GM19023 (cell line): ENCODE results near the gene CCL16.

Experiments
- ATAC-seq: cut with Tn5 transposase; IDR thresholded peaks from one replicate; pipeline ENCODE4 v1.9.1; 2021; ENCODE audit warnings: mild to moderate bottlenecking, moderate library complexity; ENCODE audit not compliant: unreplicated experiment

Gene CCL16

DNA sequence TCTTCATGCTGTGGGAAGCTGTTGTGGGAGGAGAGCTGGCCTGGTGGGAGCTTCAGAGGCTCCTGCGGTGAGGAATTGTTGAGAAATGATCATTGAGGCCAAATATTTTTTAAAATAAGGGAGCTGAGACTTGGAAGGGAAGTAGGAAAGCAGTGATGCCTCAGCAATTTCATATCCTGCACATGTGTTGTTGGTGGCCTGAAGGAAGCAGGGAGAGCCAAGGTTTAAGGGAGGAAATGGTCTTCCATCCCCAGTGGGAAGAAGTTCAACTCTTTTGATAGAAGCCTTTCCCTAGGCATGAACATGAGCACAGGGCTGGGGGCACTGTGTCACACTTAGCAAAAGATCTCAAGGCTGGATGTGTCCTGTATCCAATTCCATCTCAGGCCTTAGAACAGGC lies 5.3 kb upstream of the CCL16 start, which contains the start of gene CCL14:
CCL14 (minus strand) TSS at position 87 of the 400 bp plus-strand sequence; CDS start at position 7, 80 bp downstream.
- ATAC-seq: no peak

- ATAC-seq: no peak
These were observed 2.8 kb upstream of the CCL16 start for GRCh38 chr17:35984140-35984539.

DNA sequence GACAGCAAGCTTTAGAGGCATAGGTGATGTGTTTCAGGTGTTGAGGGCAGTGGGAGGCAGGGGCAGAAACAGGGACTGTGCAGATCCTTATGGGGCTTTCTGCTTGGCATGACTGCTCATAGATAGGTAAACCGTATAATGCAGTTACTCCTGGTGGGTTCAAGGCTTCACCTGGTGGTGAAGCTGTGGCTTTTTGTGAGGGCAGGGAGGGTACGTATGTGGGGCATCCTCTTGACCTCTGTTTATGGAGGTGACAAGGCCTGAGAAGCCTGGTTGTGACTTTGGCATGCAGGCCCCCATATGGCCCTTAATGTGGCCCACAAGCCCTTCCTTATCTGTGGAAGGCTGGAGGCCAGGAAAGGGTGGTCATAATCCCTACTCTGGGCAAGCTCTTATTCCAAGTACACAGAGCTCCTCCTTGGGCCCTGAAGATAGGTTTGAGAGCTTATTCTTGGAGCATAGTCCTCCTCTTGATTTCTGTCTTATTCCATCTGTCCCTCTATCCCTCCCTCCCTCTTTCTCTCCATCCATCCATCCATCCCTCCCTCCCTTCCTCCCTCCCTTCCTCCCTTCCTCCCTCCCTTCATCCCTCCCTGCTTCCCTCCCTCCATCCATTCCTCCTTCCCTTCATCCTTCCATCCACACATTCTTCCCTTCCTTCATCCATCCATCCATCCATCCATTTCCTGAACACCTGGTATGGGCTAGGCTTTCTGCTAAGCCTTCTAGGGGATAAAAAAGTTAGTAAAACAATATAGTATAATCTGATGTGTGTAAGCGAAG lies 1.3 kb upstream of the CCL16 start:
- no peak for ATAC-seq

DNA sequence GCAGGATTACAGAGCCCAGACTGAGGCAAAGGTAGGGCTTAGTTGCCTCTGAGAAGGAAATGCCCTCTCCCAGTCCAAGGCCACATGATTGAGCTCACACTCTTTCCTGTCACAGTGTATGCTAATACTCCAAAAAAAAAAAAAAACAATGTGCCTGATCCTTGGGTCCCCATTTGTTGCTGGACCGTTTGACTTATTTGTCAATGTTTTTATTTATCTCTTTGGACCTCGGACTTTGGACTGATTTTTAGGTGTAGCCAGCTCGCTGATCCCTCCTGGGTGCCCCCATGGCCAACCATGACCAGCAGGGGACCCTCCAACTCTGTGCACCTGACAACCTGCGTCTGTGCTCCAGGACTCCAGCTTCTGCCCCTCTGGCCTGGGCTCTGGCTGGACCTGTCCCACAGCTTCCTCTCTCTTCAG lies 622 bp upstream of the CCL16 start:
- no peak for ATAC-seq

- no peak for ATAC-seq
These were observed 3.0 kb downstream of the CCL16 start for GRCh38 chr17:35978346-35978745.

DNA sequence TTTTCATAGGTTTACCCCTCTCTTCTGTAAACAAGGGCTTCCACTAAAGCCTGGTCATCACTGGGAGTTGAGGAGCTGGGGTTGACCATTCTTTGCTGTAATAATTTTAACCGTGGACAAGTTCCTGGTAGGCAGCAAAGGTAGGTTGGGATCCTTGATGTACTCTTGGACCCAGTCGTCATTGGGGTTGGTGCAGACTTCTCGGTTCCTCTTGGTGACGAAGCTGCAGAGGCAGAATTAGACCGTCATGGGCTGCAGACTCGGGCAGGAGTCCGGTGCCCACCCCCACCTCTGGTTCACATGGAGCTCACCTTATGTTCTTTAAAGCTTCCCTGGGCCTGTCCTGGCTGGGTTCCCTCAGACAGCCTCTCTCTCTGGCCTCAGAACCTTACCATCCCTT lies 3.8 kb downstream of the CCL16 start:
- no peak for ATAC-seq

DNA sequence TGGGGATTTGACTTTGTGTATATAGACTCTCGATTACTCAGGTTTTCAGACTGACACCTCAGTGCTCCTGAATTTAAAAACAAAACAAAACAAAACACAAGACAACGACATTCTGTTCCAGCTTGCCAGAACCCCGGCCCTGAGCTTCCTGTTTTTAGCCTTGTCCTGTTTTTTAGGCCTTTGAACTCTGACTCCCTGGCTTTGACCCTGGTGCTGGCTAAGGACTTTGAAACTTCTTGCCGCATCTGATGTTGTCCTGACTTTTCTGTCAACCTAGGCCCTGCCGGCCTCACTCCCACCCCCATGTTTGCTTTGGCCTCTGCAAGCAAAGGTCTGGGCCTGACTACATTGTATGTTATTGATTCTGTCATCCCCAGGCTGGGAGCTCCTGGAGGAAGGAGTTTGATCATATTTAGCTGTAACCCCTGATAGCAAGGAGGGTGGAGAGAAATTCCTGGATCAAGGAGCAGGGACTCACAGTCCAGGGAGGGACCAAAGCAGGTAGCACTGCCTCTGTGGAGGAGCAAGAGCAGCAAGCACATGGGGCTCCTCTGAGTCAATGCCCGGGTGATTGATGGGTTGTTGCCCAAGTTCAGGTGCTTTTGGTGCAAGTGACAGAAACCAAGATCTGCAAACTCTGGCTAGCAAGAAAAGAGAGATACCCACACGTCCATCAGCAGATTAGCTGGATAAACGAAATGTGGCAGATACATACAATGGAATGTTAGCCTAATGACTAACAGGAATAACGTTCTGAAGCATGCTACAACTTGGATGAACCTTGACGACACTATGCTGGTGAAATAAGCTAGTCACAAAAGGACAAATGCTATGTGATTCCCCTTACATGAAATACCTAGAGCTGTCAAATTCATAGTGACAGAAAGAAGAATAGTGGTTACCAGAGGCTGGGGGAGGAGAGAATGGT lies 7.7 kb downstream of the CCL16 start:
- no peak for ATAC-seq

DNA sequence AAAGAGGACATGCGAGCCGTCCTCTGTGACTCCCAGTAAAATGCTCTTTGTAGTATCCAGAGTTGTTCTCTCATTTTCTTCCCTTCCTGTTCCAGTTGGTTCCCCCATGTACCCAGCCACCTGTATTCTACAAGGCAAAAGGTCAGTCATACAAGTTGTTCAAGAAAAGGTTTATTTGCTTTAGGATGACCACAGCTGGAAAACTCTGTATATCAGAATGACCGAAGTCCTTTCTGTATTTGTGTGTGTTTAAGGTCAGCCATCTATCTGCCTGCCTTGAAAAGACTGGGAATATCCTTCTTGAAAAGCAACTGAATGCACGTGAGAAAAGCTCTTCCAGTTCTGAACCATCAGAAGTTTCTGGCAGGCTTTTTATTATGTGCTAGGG lies 8.4 kb downstream of the CCL16 start:
- ATAC-seq: no peak

DNA sequence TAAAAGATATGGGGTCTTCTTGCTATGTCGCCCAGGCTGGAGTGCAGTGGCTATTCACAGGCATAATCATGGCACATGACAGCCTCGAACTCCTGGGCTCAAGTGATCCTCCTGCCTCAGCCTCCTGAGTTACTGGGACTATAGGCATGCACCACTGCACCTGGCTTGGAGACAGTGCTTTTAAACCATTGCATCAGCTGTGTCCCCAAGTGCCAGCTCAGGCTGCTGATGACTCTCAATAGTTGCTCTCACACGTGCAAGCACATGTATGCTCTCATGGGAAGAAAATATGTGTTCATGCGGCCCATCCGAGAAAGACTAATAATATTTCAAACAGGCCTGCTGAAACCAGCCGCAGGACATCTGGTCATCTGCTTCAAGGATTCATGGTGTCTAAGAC lies 8.8 kb downstream of the CCL16 start:
- ATAC-seq: no peak

DNA sequence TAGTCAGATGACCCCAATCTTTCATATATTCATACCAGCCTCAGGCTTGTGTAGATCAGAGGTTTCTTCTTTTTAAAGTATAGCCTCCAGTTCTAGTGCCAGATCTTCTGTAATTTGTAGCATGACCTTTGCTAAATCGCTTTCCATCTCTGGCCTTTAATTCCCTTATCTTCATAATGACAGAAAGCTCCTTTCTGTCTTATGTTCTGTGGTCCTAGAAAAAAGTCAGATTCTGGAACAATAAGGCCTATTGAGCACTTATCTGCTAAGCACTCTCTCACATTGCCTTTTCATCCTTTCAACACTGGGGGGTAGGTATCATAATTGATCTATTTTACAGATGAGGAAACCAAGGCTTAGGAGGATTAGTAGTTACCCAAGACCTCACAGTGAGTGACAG lies 9.2 kb downstream of the CCL16 start:
- ATAC-seq: no peak

- ATAC-seq: no peak
These were observed 11.5 kb downstream of the CCL16 start for GRCh38 chr17:35969558-35970380.

DNA sequence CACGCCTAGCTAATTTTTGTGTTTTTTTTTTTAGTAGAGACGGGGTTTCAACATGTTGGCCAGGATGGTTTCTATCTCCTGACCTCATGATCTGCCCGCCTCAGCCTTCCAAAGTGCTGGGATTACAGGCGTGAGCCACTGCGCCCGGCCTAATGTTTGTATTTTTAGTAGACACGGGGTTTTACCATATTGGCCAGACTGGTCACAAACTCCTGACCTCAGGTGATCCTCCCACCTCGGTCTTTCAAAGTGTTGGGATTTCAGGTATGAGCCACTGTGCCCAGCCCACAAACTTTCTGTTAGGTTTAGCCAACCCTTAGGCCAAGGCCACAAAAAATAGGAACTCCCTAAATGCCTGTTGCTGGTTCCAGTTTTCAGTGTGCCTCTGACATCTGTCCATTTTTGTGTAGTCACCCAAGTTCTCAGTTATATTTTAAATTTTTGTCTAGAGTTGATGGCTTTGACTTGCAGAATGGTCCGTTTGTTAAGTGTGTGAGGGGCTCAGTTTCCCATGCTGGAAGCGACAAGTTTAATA lies 12.7 kb downstream of the CCL16 start:
- no peak for ATAC-seq

DNA sequence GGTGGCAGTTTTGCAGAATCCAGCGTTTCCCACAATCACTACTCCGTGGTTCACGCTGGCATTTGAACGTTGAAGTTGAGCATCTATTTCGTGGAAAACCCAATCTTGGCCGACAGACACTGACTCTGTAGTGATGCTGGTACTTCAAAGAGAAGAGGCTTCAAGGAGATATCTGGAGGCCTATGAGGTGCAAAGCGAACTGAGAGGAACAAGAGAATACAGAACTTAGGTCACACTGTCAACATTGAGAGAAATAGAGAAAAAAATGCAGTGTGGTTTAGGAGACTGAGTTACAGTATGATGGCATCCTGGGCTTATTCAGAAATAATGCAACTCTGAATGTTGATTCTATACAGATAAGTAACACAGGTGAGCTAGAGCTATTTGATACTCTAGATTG lies 16.0 kb downstream of the CCL16 start:
- ATAC-seq: no peak

DNA sequence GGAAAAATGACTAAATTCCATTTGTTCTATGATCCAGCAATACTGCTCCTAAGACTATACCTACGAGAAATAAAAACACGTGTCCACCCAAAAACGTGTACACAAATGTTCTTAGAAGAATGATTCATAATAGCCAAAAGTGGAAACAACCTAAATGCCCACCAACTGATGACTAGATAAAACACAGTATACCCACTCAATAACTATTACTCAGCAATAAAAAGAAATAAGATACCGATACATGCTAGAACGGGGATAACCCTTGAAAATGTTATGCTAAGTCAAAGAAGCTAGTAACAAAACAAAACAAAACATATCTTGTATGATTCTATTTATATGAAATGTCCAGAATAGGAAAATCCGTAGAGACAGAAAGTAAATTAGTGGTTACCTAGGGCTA lies 17.6 kb downstream of the CCL16 start:
- ATAC-seq: no peak

GRCh38 chr17:35953720-35954119 lies 27.6 kb downstream of the CCL16 start:
- ATAC-seq: no peak

GRCh38 chr17:35949401-35949800 lies 31.9 kb downstream of the CCL16 start:
- ATAC-seq: no peak

- ATAC-seq: no peak
These were observed 33.2 kb downstream of the CCL16 start for GRCh38 chr17:35948092-35948491.

GRCh38 chr17:35947156-35947585 lies 34.1 kb downstream of the CCL16 start:
- no peak for ATAC-seq

GRCh38 chr17:35944151-35944550 lies 37.1 kb downstream of the CCL16 start:
- ATAC-seq: no peak

- no peak for ATAC-seq
These were observed 37.8 kb downstream of the CCL16 start, which contains the start of gene LYZL6 for GRCh38 chr17:35943537-35943936. LYZL6 (minus strand) TSS chr17:35943713; CDS start chr17:35939356, 4,357 bp downstream.
